Fibroblast of peridontal ligament (primary cell): Measurements from ENCODE around the gene RNF113B.

Experiments
- DNase-seq: peaks from one replicate; pipeline ENCODE4 v3.0.0-alpha.2; 2010; ENCODE audit errors: extremely low read depth

RNF113B gene

GRCh38 chr13:98176777-98177608, at the start of gene RNF113B:
Gene RNF113B (minus strand): TSS chr13:98177269. CDS start chr13:98177236, 33 bp downstream.
- no peak for DNase-seq

- DNase-seq = no peak
These were observed 49.4 kb upstream of the RNF113B start for GRCh38 chr13:98226496-98226895.

- DNase-seq = no peak
These were observed 48.2 kb upstream of the RNF113B start for GRCh38 chr13:98225036-98225940.

- no peak for DNase-seq
These were observed 47.5 kb upstream of the RNF113B start for GRCh38 chr13:98224557-98224956.

- DNase-seq = no peak
These were observed 46.7 kb upstream of the RNF113B start for GRCh38 chr13:98223741-98224140.

- no peak for DNase-seq
These were observed 45.7 kb upstream of the RNF113B start for GRCh38 chr13:98222816-98223215.

- DNase-seq = peak; percentile 69
These were observed 45.0 kb upstream of the RNF113B start for GRCh38 chr13:98222081-98222554.

GRCh38 chr13:98221234-98221633, 44.2 kb upstream of the RNF113B start:
- no peak for DNase-seq

- DNase-seq = no peak
These were observed 43.3 kb upstream of the RNF113B start for GRCh38 chr13:98220271-98220791.

GRCh38 chr13:98219685-98220084, 42.6 kb upstream of the RNF113B start:
- no peak for DNase-seq

GRCh38 chr13:98217597-98217996, 40.5 kb upstream of the RNF113B start:
- DNase-seq = no peak

GRCh38 chr13:98216711-98217285, 39.7 kb upstream of the RNF113B start:
- no peak for DNase-seq

GRCh38 chr13:98216135-98216565, 39.1 kb upstream of the RNF113B start:
- peak; percentile 67 for DNase-seq

GRCh38 chr13:98215508-98215907, 38.4 kb upstream of the RNF113B start:
- no peak for DNase-seq

GRCh38 chr13:98214707-98215106, 37.6 kb upstream of the RNF113B start:
- DNase-seq = no peak

- peak; percentile 48 for DNase-seq
These were observed 37.1 kb upstream of the RNF113B start for GRCh38 chr13:98214008-98214643.

GRCh38 chr13:98213354-98213753, 36.3 kb upstream of the RNF113B start:
- no peak for DNase-seq

- DNase-seq = no peak
These were observed 35.7 kb upstream of the RNF113B start for GRCh38 chr13:98212763-98213162.

GRCh38 chr13:98208606-98209005, 31.5 kb upstream of the RNF113B start:
- no peak for DNase-seq

- DNase-seq = no peak
These were observed 30.3 kb upstream of the RNF113B start for GRCh38 chr13:98207416-98207815.

GRCh38 chr13:98206946-98207345, 29.9 kb upstream of the RNF113B start:
- DNase-seq = peak; percentile 94
